ENCODE data around the gene SYCP3. TPM values are rescaled to one million over a fixed set of nuclear protein-coding genes. Genes with fewer than 3 reads are reported as not detected.

The SYCP3 gene
- total and polyA plus RNA-seq, 2 of the 8 experiments (the other 6 are each of a cell fraction or from before 2014, with no cell fraction given) = 0.02 to 0.07 TPM

- no peak overlapping the region for H2BK5ac ChIP-seq (ENCODE audit: low read depth, low read length)
- TF ChIP-seq, protein P1, sequence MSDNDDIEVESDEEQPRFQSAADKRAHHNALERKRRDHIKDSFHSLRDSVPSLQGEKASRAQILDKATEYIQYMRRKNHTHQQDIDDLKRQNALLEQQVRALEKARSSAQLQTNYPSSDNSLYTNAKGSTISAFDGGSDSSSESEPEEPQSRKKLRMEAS (IDR thresholded peaks at IDR 0.05) = no peak
- TF ChIP-seq SP2 (IDR thresholded peaks at IDR 0.05; ENCODE audit: low read length) = no peak
- no peak for TF ChIP-seq SP1 (IDR thresholded peaks at IDR 0.05; ENCODE audit: low read depth, low read length)
- no peak for TF ChIP-seq BACH1 (IDR thresholded peaks at IDR 0.05; ENCODE audit: low read length)
- WGBS, 2 experiments (ENCODE audit: extremely low coverage in 1 of 2, insufficient coverage in 1 of 2, insufficient read length in 1 of 2, insufficient replicate concordance in 2 of 2, low coverage in 1 of 2, low lambda C conversion rate in 2 of 2, missing lambda C conversion rate in 1 of 2) = 96% methylated on average over 3 of the region's 3 CpGs; no CpG with 5 or more reads in 1 of the 2 experiments
- H3K27ac ChIP-seq (ENCODE audit: low read depth, low read length) = no peak overlapping the region
- DNase-seq (ENCODE audit: low read depth in 1 of 2, low spot score in 2 of 2) = no peak
- H3K4me1 ChIP-seq (replicated peaks in 1 of 4; ENCODE audit: control insufficient read depth in 3 of 4, insufficient read depth in 4 of 4, low read length in 3 of 4) = no peaks in the 10 kb centered on the region
- no peak overlapping the region for H2BK20ac ChIP-seq (ENCODE audit: low read length)
- H2AFZ ChIP-seq (ENCODE audit: low read length) = no peak overlapping the region
- H3K79me2 ChIP-seq (ENCODE audit: control insufficient read depth in 1 of 2, insufficient read depth in 2 of 2, low read length in 2 of 2) = no peaks in the 10 kb centered on the region
- peaks cover 0 to 39% (median 12%) of the 10 kb centered on the region in 4 experiments; a peak in 6 of 8 replicates for H3K36me3 ChIP-seq (ENCODE audit: control insufficient read depth in 2 of 4, insufficient read depth in 4 of 4, low read length in 3 of 4)
- no peak overlapping the region for H2BK120ac ChIP-seq (replicated peaks; ENCODE audit: low read depth, low read length)
- H3K23me2 ChIP-seq (ENCODE audit: low read depth, low read length) = no peaks in the 10 kb centered on the region
- no peaks in the 10 kb centered on the region for H3K79me1 ChIP-seq (ENCODE audit: low read depth, low read length)
- no peak overlapping the region for H2AK5ac ChIP-seq (ENCODE audit: low read depth, low read length)
- no peaks in the 10 kb centered on the region for H3K27me3 ChIP-seq (replicated peaks in 1 of 4; ENCODE audit: control insufficient read depth in 3 of 4, extremely low read depth in 1 of 4, insufficient read depth in 3 of 4, low read length in 3 of 4)
- H4K8ac ChIP-seq (ENCODE audit: extremely low read depth, insufficient read depth, low read length) = no peak overlapping the region
- H3K14ac ChIP-seq (ENCODE audit: insufficient read length) = no peak overlapping the region
- no peak overlapping the region for H4K91ac ChIP-seq (replicated peaks; ENCODE audit: insufficient read length, low read length)
- no peak overlapping the region for H3K23ac ChIP-seq (ENCODE audit: insufficient read length)
- FAIRE-seq = no peak
- no peak overlapping the region for H4K5ac ChIP-seq (ENCODE audit: insufficient read length, low read depth, low read length)
- H3K4me2 ChIP-seq (ENCODE audit: insufficient read depth in 1 of 2, low read depth in 2 of 2, low read length in 2 of 2) = no peak overlapping the region
- no peak overlapping the region for H2BK12ac ChIP-seq (ENCODE audit: low read depth, low read length)
- H4K20me1 ChIP-seq (replicated peaks in 1 of 2; ENCODE audit: control insufficient read depth in 1 of 2, insufficient read depth in 2 of 2, low read length in 2 of 2) = no peaks in the 10 kb centered on the region
- no peaks in the 10 kb centered on the region for H3K9me3 ChIP-seq (ENCODE audit: insufficient read depth in 2 of 2, low read depth in 1 of 2, low read length in 1 of 2)
- H3K4ac ChIP-seq (replicated peaks; ENCODE audit: insufficient read length, low read depth, low read length) = no peak overlapping the region
- H3K9ac ChIP-seq (replicated peaks in 1 of 4; ENCODE audit: extremely low read depth in 1 of 4, low read depth in 3 of 4, low read length in 3 of 4) = no peak overlapping the region
- no peak overlapping the region for H3K4me3 ChIP-seq (ENCODE audit: extremely low read depth in 1 of 4, insufficient read depth in 2 of 4, low read depth in 3 of 4, low read length in 4 of 4)
- no peak overlapping the region for H3K56ac ChIP-seq (replicated peaks; ENCODE audit: insufficient read length, low read depth, low read length)
- ChIA-PET CTCF (ENCODE audit: partially characterized antibody) (interaction anchor here (0.8 to 5.7 kb wide), 10 partner anchors 10 to 1039 kb away, joined by 3 to 58 read pairs (median 5); partner anchors contain the start of gene GNPTAB), POLR2A (ENCODE audit: partially characterized antibody) (no interaction called here)
- H2BK15ac ChIP-seq (ENCODE audit: low read length) = no peak overlapping the region
- H3K18ac ChIP-seq (ENCODE audit: extremely low read depth, low read length) = no peak overlapping the region
Observed at GRCh38 chr12:101777485-101777884, 38.2 kb upstream of the SYCP3 start.

Measured in H1 (cell line).